Nasal cavity respiratory epithelium epithelial cell of viscerocranial mucosa (primary cell): ENCODE results near the gene CDA. TPM values are rescaled to one million over a fixed set of nuclear protein-coding genes. Genes with fewer than 3 reads are reported as not detected.

Experiments used
- total RNA-seq: library from RNA; depleted of rRNA; stranded (reverse); fragments of >200 nt; gene quantifications from 2 replicates; pipeline ENCODE4 v1.2.3, GENCODE V29; 2014

Gene CDA
- total RNA-seq, result 0.68 and 0.71 TPM in 2 replicates

GRCh38 chr1:20588634-20589225 is at the start of gene CDA:
Gene CDA, plus strand, starts transcription at chr1:20589097. Its CDS starts 33 bp downstream, at chr1:20589130.

GRCh38 chr1:20551945-20552727 is 36.8 kb upstream of the CDA start, which contains the start of gene FAM43B:
Gene FAM43B, plus strand, starts transcription at chr1:20552573. Its CDS starts 401 bp downstream, at chr1:20552974.

GRCh38 chr1:20633190-20634064 is 44.5 kb downstream of the CDA start, which contains the start of gene PINK1:
Gene PINK1, plus strand, starts transcription at chr1:20633458. Its CDS starts 91 bp downstream, at chr1:20633549.

GRCh38 chr1:20661207-20662109 is 72.6 kb downstream of the CDA start, which contains the start of gene DDOST:
Gene DDOST, minus strand, starts transcription at chr1:20661369. Its CDS starts 19 bp downstream, at chr1:20661350.

Other genes with a start within 250 kb of the CDA start
- gene CAMK2N1, start 102.9 kb upstream of the CDA start, total RNA-seq, result 6.9 and 7.2 TPM in 2 replicates
- 29.7 and 31.3 TPM in 2 replicates for gene MUL1, start 80.9 kb upstream of the CDA start, total RNA-seq
- gene FAM43B, start 36.5 kb upstream of the CDA start, total RNA-seq, result not detected in 2 replicates
- gene PINK1, start 44.4 kb downstream of the CDA start, total RNA-seq, result 50.2 and 60.7 TPM in 2 replicates
- 236 and 441 TPM in 2 replicates for gene DDOST, start 72.3 kb downstream of the CDA start, total RNA-seq
- 1.7 and 2.1 TPM in 2 replicates for gene KIF17, start 128.9 kb downstream of the CDA start, total RNA-seq
- 39.8 and 51.6 TPM in 2 replicates for gene SH2D5, start 143.6 kb downstream of the CDA start, total RNA-seq
- 155 and 205 TPM in 2 replicates for gene HP1BP3, start 198.2 kb downstream of the CDA start, total RNA-seq